H1 (cell line): ENCODE results near the gene LEFTY1. TPM values are rescaled to one million over a fixed set of nuclear protein-coding genes. Genes with fewer than 3 reads are reported as not detected.

Source experiments
- CHD7 ChIP-seq: fragments of 300-600 bp; sonication (generic); IDR thresholded peaks from 2 replicates; pipeline ENCODE4 v1.7.1; 2012; ENCODE audit warnings: low read length, moderate library complexity, mild to moderate bottlenecking, inconsistent platforms; ENCODE audit not compliant: insufficient replicate concordance
- CTBP2 ChIP-seq: IDR thresholded peaks from 2 replicates; pipeline ENCODE4 v1.7.0; 2011; ENCODE audit warnings: borderline replicate concordance, mild to moderate bottlenecking, moderate library complexity, mixed read lengths, low read length; ENCODE audit not compliant: insufficient read depth, insufficient read length
- JUND ChIP-seq: IDR thresholded peaks from 2 replicates; pipeline ENCODE4 v1.6.1; 2011; ENCODE audit warnings: mild to moderate bottlenecking, improper control_type of control experiment, low read length
- POLR2AphosphoS5 ChIP-seq: IDR thresholded peaks from 2 replicates; pipeline ENCODE4 v1.6.1; 2011; ENCODE audit warnings: low read depth, low read length
- POU5F1 ChIP-seq: IDR thresholded peaks from 2 replicates; pipeline ENCODE4 v1.6.1; 2011; ENCODE audit warnings: low read depth, mild to moderate bottlenecking, low read length, moderate library complexity
- RNF2 ChIP-seq: fragments of 200-900, 300-1000 bp; sonication (generic); IDR thresholded peaks from 2 replicates; pipeline ENCODE4 v1.7.1; 2016; ENCODE audit warnings: borderline replicate concordance, low read depth, mild to moderate bottlenecking, antibody characterized with exemption, low read length; ENCODE audit not compliant: poor library complexity, severe bottlenecking; ENCODE audit errors: missing control alignments
- SAP30 ChIP-seq: fragments of 300-600 bp; sonication (generic); IDR thresholded peaks from 2 replicates; pipeline ENCODE4 v1.7.1; 2012; ENCODE audit warnings: low read length, moderate library complexity, mild to moderate bottlenecking, inconsistent platforms; ENCODE audit not compliant: insufficient read depth, insufficient replicate concordance
- SIN3A ChIP-seq, 2 experiments: IDR thresholded peaks in 1 of 2; conservative IDR thresholded peaks in 1 of 2; 2 replicates each; pipeline ENCODE4 v1.6.1; 2011 to 2012; ENCODE audit warnings: low read length in 2 of 2, improper control_type of control experiment in 1 of 2, low read depth in 1 of 2, mild to moderate bottlenecking in 1 of 2
- SP4 ChIP-seq: IDR thresholded peaks from 2 replicates; pipeline ENCODE4 v1.6.1; 2012; ENCODE audit warnings: low read length, inconsistent platforms
- YY1 ChIP-seq: IDR thresholded peaks from 2 replicates; pipeline ENCODE4 v1.6.1; 2011; ENCODE audit warnings: low read depth, mild to moderate bottlenecking, low read length
- polyA plus RNA-seq, 7 experiments: library from polyadenylated mRNA; depleted of rRNA in 3 of 7; stranded (reverse) in 5 of 7; unstranded in 2 of 7; fragments of >200 nt in 5 of 7; fragments of 200-250 nt in 2 of 7; gene quantifications; 1 replicate in 5 of 7; 2 replicates in 1 of 7; 4 replicates in 1 of 7; pipeline versions ENCODE4 v1.2.1 to v1.2.3, GENCODE V29; 2011 to 2013; ENCODE audit warnings: missing spikeins in 2 of 7, mixed read lengths in 2 of 7
- total RNA-seq: library from RNA; stranded (reverse); fragmentation: NEBNext Ultra II Directional; extraction: Animal tissue kit (Norgen Biotek cat#: 25700); gene quantifications from 2 replicates; pipeline ENCODE4 v1.2.1, GENCODE V29; 2021

The LEFTY1 gene
- total and polyA plus RNA-seq, 2 of the 8 experiments (the other 6 are each of a cell fraction or from before 2014, with no cell fraction given) = 4.5 to 11.7 TPM

DNA sequence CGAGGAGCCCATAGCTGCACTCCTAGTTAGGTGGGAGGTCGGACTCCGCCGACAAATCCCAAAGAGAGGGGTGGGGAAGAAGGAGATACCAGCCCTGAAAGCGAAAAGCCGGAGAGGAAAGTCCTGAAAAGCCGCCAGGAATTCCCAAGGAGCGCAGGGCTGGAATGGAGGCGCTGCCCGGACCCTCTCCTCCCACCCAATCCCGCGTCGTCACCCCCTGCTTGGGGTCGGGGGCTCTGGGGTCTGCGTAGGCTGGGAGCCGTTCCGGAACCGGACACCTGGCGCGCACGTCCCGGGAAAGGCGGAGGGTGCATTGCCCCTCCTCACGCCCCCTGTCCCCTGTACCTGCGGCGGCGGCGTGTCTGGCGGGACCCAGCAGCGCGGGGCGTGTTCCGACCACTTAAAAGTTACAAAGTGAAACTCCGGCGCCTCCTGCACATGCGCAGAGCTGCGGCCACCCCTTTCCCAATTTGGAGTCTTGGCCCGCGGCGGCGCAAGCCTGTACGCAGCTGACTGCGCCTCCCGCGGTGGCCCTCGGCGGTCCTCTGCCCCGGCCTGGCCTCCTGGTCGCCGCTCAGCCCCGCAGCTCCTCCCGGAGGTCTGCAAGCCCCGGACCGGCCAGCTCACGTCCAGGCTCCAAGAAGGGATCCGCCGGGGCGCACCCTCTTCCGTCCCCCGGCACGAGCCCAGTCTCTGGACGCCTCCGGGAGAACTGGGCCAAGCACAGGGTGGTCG, 6.8 kb downstream of the LEFTY1 start, which contains the start of gene TMEM63A (continued):
- TF ChIP-seq YY1 (no peak), SP4 (no peak), POU5F1 (no peak), SIN3A (conservative IDR thresholded peaks at IDR 0.05 in 1 of 2, IDR thresholded peaks at IDR 0.05 in 1 of 2; ENCODE audit: low read depth in 1 of 2, low read length in 2 of 2) (no peak; a peak in 1 of 4 replicates), POLR2AphosphoS5 (no peak; the same call in 1 of the 2 replicates), JUND (no peak), SAP30 (no peak), CTBP2 (no peak), RNF2 (no peak), CHD7 (no peak)
